ENCODE measurements around the gene SLC25A42.

Gene SLC25A42

GRCh38 chr19:19155495-19156219 lies 91.9 kb downstream of the SLC25A42 start:
- TF ChIP-seq CTCF (IDR thresholded peaks at IDR 0.05; ENCODE audit: borderline replicate concordance, control extremely low read depth, extremely low read depth, insufficient read depth, missing control alignments), result no peak
- in situ Hi-C loops (cut with MboI; ENCODE audit: low sequenced_read_pairs, unreplicated experiment), result no loop called here
- peak; percentile 70 for DNase-seq (ENCODE audit: low spot score)

GRCh38 chr19:19157808-19158207 lies 94.0 kb downstream of the SLC25A42 start:
- in situ Hi-C loops (cut with MboI; ENCODE audit: low sequenced_read_pairs, unreplicated experiment), result no loop called here
- TF ChIP-seq CTCF (IDR thresholded peaks at IDR 0.05; ENCODE audit: borderline replicate concordance, control extremely low read depth, extremely low read depth, insufficient read depth, missing control alignments), result no peak
- DNase-seq (ENCODE audit: low spot score), result no peak

GRCh38 chr19:19159534-19159933 lies 95.7 kb downstream of the SLC25A42 start:
- DNase-seq (ENCODE audit: low spot score), result no peak
- in situ Hi-C loops (cut with MboI; ENCODE audit: low sequenced_read_pairs, unreplicated experiment), result no loop called here
- no peak for TF ChIP-seq CTCF (IDR thresholded peaks at IDR 0.05; ENCODE audit: borderline replicate concordance, control extremely low read depth, extremely low read depth, insufficient read depth, missing control alignments)

GRCh38 chr19:19160461-19161035 lies 96.8 kb downstream of the SLC25A42 start:
- DNase-seq (ENCODE audit: low spot score), result peak; percentile 79
- in situ Hi-C loops (cut with MboI; ENCODE audit: low sequenced_read_pairs, unreplicated experiment), result no loop called here
- no peak for TF ChIP-seq CTCF (IDR thresholded peaks at IDR 0.05; ENCODE audit: borderline replicate concordance, control extremely low read depth, extremely low read depth, insufficient read depth, missing control alignments)

GRCh38 chr19:19162495-19162894 lies 98.7 kb downstream of the SLC25A42 start:
- DNase-seq (ENCODE audit: low spot score), result no peak
- no peak for TF ChIP-seq CTCF (IDR thresholded peaks at IDR 0.05; ENCODE audit: borderline replicate concordance, control extremely low read depth, extremely low read depth, insufficient read depth, missing control alignments)
- in situ Hi-C loops (cut with MboI; ENCODE audit: low sequenced_read_pairs, unreplicated experiment), result no loop called here

Measured in GM13976 (cell line).